K562 (cell line): ENCODE results near the gene ARHGAP26. TPM values are rescaled to one million over a fixed set of nuclear protein-coding genes. Genes with fewer than 3 reads are reported as not detected.

Experiments used
- ATAC-seq: fragments of 200-7000 bp; cut with Tn5 transposase; 3 replicates; pipeline ENCODE4 v1.9.1; 2020; ENCODE audit warnings: moderate library complexity
- BruUV-seq: library from RNA; stranded (reverse); fragments of 400-500 nt; replicated peaks from 2 replicates; lab custom pipeline; 2021; lab: Mats Ljungman, UMichigan
- CTCF ChIA-PET: fragments of 300-600 bp; formaldehyde crosslinking; extraction: SDS; loops from one replicate; lab custom pipeline; 2021; ENCODE audit warnings: low intra/inter-chr PET ratio; lab: Yijun Ruan, JAX
- POLR2A ChIA-PET: fragments of 300-600, 350-650 bp; sonication (Branson Sonifier 250); formaldehyde crosslinking; extraction: SDS; loops from one replicate; lab custom pipeline; 2021; ENCODE audit warnings: antibody characterized with exemption, inconsistent platforms; lab: Yijun Ruan, JAX
- DNase-seq, 4 experiments: peaks; one replicate each; pipeline versions ENCODE4 v3.0.0 to v3.0.0-alpha.2; 2011 to 2018; ENCODE audit warnings: low spot score in 3 of 4, mixed read lengths in 3 of 4; ENCODE audit errors: extremely low read depth in 1 of 4
- FAIRE-seq: peaks from 2 replicates; lab custom pipeline; 2011; peaks lifted over from hg19 to GRCh38; lab: Jason Lieb, UNC
- H2AFZ ChIP-seq: 2 replicates; pipeline ENCODE4 v1.6.0; 2011; ENCODE audit warnings: low read depth, low read length, control low read depth, inconsistent platforms
- H3K27ac ChIP-seq: fragments of 200-600 bp; 3 replicates; pipeline ENCODE4 v1.8.0; 2011; ENCODE audit warnings: low read depth, mild to moderate bottlenecking, control low read depth, inconsistent platforms, low read length, moderate library complexity, mixed read lengths; ENCODE audit errors: extremely low read depth
- H3K27me3 ChIP-seq, 2 experiments: fragments of 300-600 bp in 1 of 2; 2 replicates in 1 of 2; 3 replicates in 1 of 2; pipeline versions ENCODE4 v1.6.0 to v1.8.0; 2011; ENCODE audit warnings: inconsistent platforms in 2 of 2, low read length in 2 of 2, mild to moderate bottlenecking in 1 of 2, mixed read lengths in 1 of 2, moderate library complexity in 1 of 2; ENCODE audit not compliant: control insufficient read depth in 2 of 2, insufficient read depth in 2 of 2
- H3K36me3 ChIP-seq: fragments of 300-600 bp; 3 replicates; pipeline ENCODE4 v1.8.0; 2011; ENCODE audit warnings: mild to moderate bottlenecking, low read length, inconsistent platforms; ENCODE audit not compliant: control insufficient read depth, insufficient read depth
- H3K4me1 ChIP-seq, 2 experiments: fragments of 200-600 bp in 1 of 2; replicated peaks in 1 of 2; 2 replicates in 1 of 2; 3 replicates in 1 of 2; pipeline versions ENCODE4 v1.5.1 to v1.8.0; 2011; ENCODE audit warnings: inconsistent platforms in 2 of 2, low read length in 2 of 2, mild to moderate bottlenecking in 1 of 2, mixed read lengths in 1 of 2, moderate library complexity in 1 of 2; ENCODE audit not compliant: control insufficient read depth in 2 of 2, insufficient read depth in 2 of 2
- H3K4me2 ChIP-seq: 2 replicates; pipeline ENCODE4 v1.6.1; 2011; ENCODE audit warnings: low read length, control low read depth, inconsistent platforms, mixed read lengths; ENCODE audit not compliant: insufficient read depth
- H3K4me3 ChIP-seq: fragments of 200-600 bp; sonication (generic), shearing (Covaris generic); 2 replicates; pipeline ENCODE4 v1.5.1; 2016; ENCODE audit warnings: control low read depth, inconsistent platforms
- H3K79me2 ChIP-seq: fragments of 200-600 bp; 3 replicates; pipeline ENCODE4 v1.8.0; 2011; ENCODE audit warnings: low read length, inconsistent platforms; ENCODE audit not compliant: control insufficient read depth, insufficient read depth
- H3K9ac ChIP-seq, 2 experiments: 2 replicates each; pipeline versions ENCODE4 v1.6.0 to v1.6.1; 2011; ENCODE audit warnings: low read depth in 2 of 2, low read length in 2 of 2, control low read depth in 1 of 2, inconsistent platforms in 1 of 2, mild to moderate bottlenecking in 1 of 2, mixed read lengths in 1 of 2; ENCODE audit not compliant: insufficient read depth in 1 of 2
- H3K9me1 ChIP-seq: one replicate; pipeline ENCODE4 v1.6.0; 2011; ENCODE audit warnings: inconsistent platforms, mild to moderate bottlenecking, low read length, moderate library complexity; ENCODE audit not compliant: control insufficient read depth, insufficient read depth
- H3K9me3 ChIP-seq: replicated peaks from 2 replicates; pipeline ENCODE4 v1.5.1; 2011; ENCODE audit warnings: low read depth, low read length, inconsistent platforms; ENCODE audit not compliant: control insufficient read depth, insufficient read depth
- H4K20me1 ChIP-seq: replicated peaks from 2 replicates; pipeline ENCODE4 v1.6.1; 2011; ENCODE audit warnings: low read length, inconsistent platforms, mixed read lengths; ENCODE audit not compliant: control insufficient read depth, insufficient read depth
- BRF1 ChIP-seq: IDR thresholded peaks from 3 replicates; pipeline ENCODE4 v1.6.1; 2011; ENCODE audit warnings: borderline replicate concordance, mild to moderate bottlenecking; ENCODE audit not compliant: insufficient read length; ENCODE audit errors: extremely low read depth
- NR2F6 ChIP-seq: fragments of 450-650 bp; formaldehyde crosslinking; IDR thresholded peaks from 2 replicates; pipeline ENCODE4 v1.4.0; 2020; ENCODE audit warnings: mild to moderate bottlenecking
- PURB ChIP-seq: sonication (generic); formaldehyde crosslinking; IDR thresholded peaks from 2 replicates; pipeline ENCODE4 v1.9.0; 2021; ENCODE audit warnings: low read depth, mild to moderate bottlenecking, missing genetic modification reagents
- TBP ChIP-seq: optimal IDR thresholded peaks from 2 replicates; pipeline ENCODE3; 2011; ENCODE audit warnings: low read depth, low read length, improper control_type of control experiment
- ZBTB11 ChIP-seq, 3 experiments: fragments of 200-800 bp in 1 of 3; fragments of 250-450 bp in 1 of 3; fragments of 450-650 bp in 1 of 3; sonication (Bioruptor Pico) in 1 of 3; sonication (Bioruptor generic) in 1 of 3; formaldehyde crosslinking in 1 of 3; IDR thresholded peaks; 2 replicates each; pipeline versions ENCODE4 v1.6.1 to v1.8.0; 2016 to 2022; ENCODE audit warnings: mild to moderate bottlenecking in 2 of 3, missing genetic modification characterization in 2 of 3, missing compliant biosample characterization in 1 of 3, moderate library complexity in 1 of 3
- WGBS: fragments of 100-300 bp; shearing (Covaris generic); methylation state at CpG from one replicate; pipeline ENCODE4 v1.1.6; 2016; ENCODE audit warnings: low coverage, mixed read lengths; ENCODE audit not compliant: insufficient coverage; ENCODE audit errors: missing lambda C conversion rate; 5-methylcytosine and 5-hydroxymethylcytosine counted together
- in situ Hi-C: fragments of 300-500 bp; cut with MboI; formaldehyde crosslinking; loops from 4 replicates; pipeline ENCODE4 v1.15.0; 2018; ENCODE audit warnings: inconsistent platforms, mixed read lengths
- intact Hi-C: fragments of 100-400 bp; cut with micrococcal nuclease; formaldehyde crosslinking; loops from 2 replicates; pipeline ENCODE4 v1.14.2; 2022
- polyA plus RNA-seq, 8 experiments: library from polyadenylated mRNA; depleted of rRNA in 4 of 8; stranded (reverse) in 5 of 8; unstranded in 3 of 8; fragments of >200 nt; fragmentation: Nextera tagmentation in 2 of 8; fragmentation: Illumina TruSeq in 1 of 8; extraction: Ambion mirVana in 2 of 8; extraction: Trizol in 1 of 8; gene quantifications; 2 replicates each; pipeline versions ENCODE4 v1.2.1 to v1.2.3, GENCODE V29; 2011 to 2014; ENCODE audit warnings: inconsistent platforms in 1 of 8, missing spikeins in 1 of 8
- total RNA-seq, 7 experiments: library from RNA; depleted of rRNA in 6 of 7; stranded (reverse); fragments of >200 nt in 6 of 7; fragmentation: Illumina TruSeq in 2 of 7; extraction: Trizol in 2 of 7; gene quantifications; 2 replicates each; pipeline versions ENCODE4 v1.2.1 to v1.2.3, GENCODE V29; 2011 to 2021; ENCODE audit warnings: low replicate concordance in 1 of 7

Gene ARHGAP26
- total and polyA plus RNA-seq, 9 of the 15 experiments (the other 6 are each of a cell fraction or from before 2014, with no cell fraction given), result 0.13 to 1.1 (median 0.55) TPM

DNA sequence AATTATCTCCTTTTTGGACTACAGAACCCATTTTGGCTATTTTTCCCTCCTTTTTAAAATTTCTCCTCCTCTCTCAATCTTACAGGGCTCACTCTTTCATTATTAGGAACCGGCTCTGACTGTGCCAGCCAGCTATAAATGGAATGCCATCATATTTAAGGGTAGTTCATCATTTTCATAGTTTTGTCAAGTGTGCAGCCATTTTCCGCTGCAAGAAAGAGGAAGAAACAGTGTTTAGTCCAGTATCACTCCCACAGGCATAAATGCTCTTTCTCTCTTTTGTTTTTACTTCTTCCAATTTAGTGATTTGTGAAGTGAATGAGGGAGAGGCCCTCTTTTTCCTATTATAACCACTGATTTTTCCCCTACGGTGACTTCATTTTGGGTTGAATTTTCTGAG is 343.3 kb downstream of the ARHGAP26 start (continued):
- TF ChIP-seq BRF1 (no peak), TBP (no peak), PURB (no peak), ZBTB11 (CRISPR knock-in tag; IDR thresholded peaks at IDR 0.05) (no peak)

DNA sequence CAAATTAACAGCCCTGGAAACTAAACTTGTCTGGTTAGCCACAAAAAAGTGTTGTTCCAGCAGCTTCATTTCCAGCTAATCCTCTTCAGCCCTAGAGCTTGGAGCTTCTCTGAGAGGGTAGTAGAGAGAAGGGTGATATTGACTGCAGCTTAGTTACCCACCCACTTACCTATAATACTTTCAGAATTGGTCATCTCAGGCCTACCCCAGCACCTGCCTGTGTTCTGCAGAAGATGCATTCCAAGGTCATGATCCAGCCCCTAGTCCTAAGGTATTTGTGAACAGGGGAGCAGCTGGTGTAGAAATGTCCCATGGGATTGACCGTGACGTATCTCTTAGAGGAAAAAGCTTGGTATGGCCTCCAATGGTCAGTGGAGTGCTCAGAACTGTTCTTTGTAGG is 344.3 kb downstream of the ARHGAP26 start:
- H3K36me3 ChIP-seq, result no peaks in the 10 kb centered on the region
- FAIRE-seq, result no peak
- in situ Hi-C loops (no loop called here), intact Hi-C loops (loop anchor here (5.0 kb wide), 1 partner anchor 288 kb away; the partner anchor contains the start of gene NR3C1)
- H3K27ac ChIP-seq, result no peak overlapping the region
- CTCF ChIA-PET, result no interaction called here
- POLR2A ChIA-PET, result no interaction called here
- no peaks in the 10 kb centered on the region for H3K9me3 ChIP-seq
- no peak for DNase-seq
- TF ChIP-seq NR2F6 (CRISPR knock-in tag), result no peak
- BruUV-seq, result no TSS peak
- no peak for ATAC-seq
- no peaks in the 10 kb centered on the region for H3K79me2 ChIP-seq
- no peak overlapping the region for H3K9ac ChIP-seq
- no peaks in the 10 kb centered on the region for H3K27me3 ChIP-seq
- H3K9me1 ChIP-seq, result no peaks in the 10 kb centered on the region
- no peak overlapping the region for H3K4me2 ChIP-seq
- H4K20me1 ChIP-seq, result no peaks in the 10 kb centered on the region
- H3K4me3 ChIP-seq, result no peak overlapping the region
- no peak overlapping the region for H2AFZ ChIP-seq
- no peaks in the 10 kb centered on the region for H3K4me1 ChIP-seq
- 21% methylated on average over 2 of the region's 2 CpGs for WGBS
